Measurements from ENCODE around the gene TTC34.

The TTC34 gene

GRCh38 chr1:2588661-2589430 lies 212.6 kb downstream of the TTC34 start:
- DNase-seq (ENCODE audit: low read depth), result no peak

GRCh38 chr1:2587860-2588571 lies 213.5 kb downstream of the TTC34 start:
- DNase-seq (ENCODE audit: low read depth), result no peak

GRCh38 chr1:2587071-2587859 lies 214.2 kb downstream of the TTC34 start:
- no peak for DNase-seq (ENCODE audit: low read depth)

GRCh38 chr1:2586154-2587070 lies 215.1 kb downstream of the TTC34 start, which contains the start of gene PRXL2B:
Gene PRXL2B (plus strand): TSS chr1:2586777. CDS start chr1:2586886, 109 bp downstream.
- peak; percentile 94 for DNase-seq (ENCODE audit: low read depth)

Data from stimulated activated CD8-positive, alpha-beta memory T cell treated with anti-CD3 and anti-CD28 coated beads, Interleukin-12 subunit alpha, Interleukin-12 subunit beta, amount 100 ng/mL, for 4 hours (primary cell).